ENCODE measurements around the gene THRB. TPM values are rescaled to one million over a fixed set of nuclear protein-coding genes. Genes with fewer than 3 reads are reported as not detected.

Gene THRB
- total RNA-seq, 1 experiment from 2014 or later, result 13.5 TPM

DNA sequence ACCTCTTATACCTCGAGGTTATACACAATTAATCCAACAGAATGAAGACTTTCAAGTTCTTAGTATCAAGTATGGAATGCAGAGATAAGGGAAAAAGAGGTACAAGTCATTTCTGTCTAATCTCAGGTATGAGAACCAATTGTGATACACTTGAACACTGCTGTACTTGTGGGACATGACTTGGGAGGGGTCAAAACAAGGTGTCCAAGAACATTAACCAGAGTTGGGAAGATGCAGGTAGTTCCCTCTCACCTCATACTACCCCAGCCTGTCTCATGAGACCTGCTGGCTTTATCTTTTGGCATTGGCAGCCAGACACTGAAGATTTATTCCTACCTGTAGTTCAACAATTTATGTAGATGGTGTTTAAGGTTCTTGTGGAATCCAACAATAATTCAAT, 339.9 kb downstream of the THRB start:
- Mint-ChIP-seq H3K36me3 (ENCODE audit: insufficient read depth, unreplicated experiment) (no peaks in the 10 kb centered on the region), H3K27me3 (ENCODE audit: unreplicated experiment) (no peaks in the 10 kb centered on the region), H3K27ac (ENCODE audit: unreplicated experiment) (no peak overlapping the region), H3K4me3 (ENCODE audit: low read depth, unreplicated experiment) (no peak overlapping the region), H3K4me1 (ENCODE audit: low read depth, unreplicated experiment) (peaks cover 36% of the 10 kb centered on the region), H3K9me3 (ENCODE audit: low read depth, unreplicated experiment) (no peaks in the 10 kb centered on the region)
- TF ChIP-seq, protein P1, sequence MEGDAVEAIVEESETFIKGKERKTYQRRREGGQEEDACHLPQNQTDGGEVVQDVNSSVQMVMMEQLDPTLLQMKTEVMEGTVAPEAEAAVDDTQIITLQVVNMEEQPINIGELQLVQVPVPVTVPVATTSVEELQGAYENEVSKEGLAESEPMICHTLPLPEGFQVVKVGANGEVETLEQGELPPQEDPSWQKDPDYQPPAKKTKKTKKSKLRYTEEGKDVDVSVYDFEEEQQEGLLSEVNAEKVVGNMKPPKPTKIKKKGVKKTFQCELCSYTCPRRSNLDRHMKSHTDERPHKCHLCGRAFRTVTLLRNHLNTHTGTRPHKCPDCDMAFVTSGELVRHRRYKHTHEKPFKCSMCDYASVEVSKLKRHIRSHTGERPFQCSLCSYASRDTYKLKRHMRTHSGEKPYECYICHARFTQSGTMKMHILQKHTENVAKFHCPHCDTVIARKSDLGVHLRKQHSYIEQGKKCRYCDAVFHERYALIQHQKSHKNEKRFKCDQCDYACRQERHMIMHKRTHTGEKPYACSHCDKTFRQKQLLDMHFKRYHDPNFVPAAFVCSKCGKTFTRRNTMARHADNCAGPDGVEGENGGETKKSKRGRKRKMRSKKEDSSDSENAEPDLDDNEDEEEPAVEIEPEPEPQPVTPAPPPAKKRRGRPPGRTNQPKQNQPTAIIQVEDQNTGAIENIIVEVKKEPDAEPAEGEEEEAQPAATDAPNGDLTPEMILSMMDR (IDR thresholded peaks at IDR 0.05; ENCODE audit: unreplicated experiment), result no peak
- DNase-seq, result no peak
- no TSS peak for BruUV-seq (replicated peaks)
- intact Hi-C loops (cut with micrococcal nuclease; ENCODE audit: unreplicated experiment), result no loop called here
- CTCF ChIA-PET, result no interaction called here

DNA sequence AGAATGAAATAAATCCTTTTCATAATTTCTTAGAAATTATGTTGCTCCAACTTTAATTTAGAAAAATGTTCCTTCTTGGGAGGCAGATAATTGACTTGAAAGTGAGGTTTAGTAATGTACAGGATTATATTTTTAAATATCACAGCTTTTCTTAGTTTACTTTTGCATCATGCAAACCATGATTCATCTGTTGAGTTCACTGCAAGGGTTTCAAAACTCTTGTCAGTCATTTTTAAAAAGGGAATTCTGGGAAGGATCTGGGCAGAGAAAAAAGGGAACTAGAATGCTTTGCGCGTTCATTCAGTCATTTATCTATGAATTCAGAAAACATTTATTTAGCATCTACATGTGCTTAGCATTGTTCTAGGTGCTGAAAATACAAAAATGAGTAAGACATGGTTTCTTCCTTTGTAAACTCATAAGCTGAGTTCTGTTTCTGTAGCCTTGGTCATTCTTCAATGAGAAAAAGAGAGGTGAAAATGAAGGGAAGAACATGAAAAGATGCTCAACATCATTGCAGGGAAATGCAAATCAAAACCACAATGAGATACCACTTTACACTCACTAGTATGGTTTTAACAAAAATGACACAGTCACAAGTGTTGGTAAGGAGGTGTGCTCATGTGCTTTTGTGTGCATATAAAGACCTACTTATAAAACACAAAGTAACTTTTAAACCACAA, 340.5 kb downstream of the THRB start:
- intact Hi-C loops (cut with micrococcal nuclease; ENCODE audit: unreplicated experiment), result no loop called here
- Mint-ChIP-seq H3K27ac (ENCODE audit: unreplicated experiment) (no peak overlapping the region), H3K4me1 (ENCODE audit: low read depth, unreplicated experiment) (peaks cover 36% of the 10 kb centered on the region), H3K9me3 (ENCODE audit: low read depth, unreplicated experiment) (no peaks in the 10 kb centered on the region), H3K4me3 (ENCODE audit: low read depth, unreplicated experiment) (no peak overlapping the region), H3K27me3 (ENCODE audit: unreplicated experiment) (no peaks in the 10 kb centered on the region), H3K36me3 (ENCODE audit: insufficient read depth, unreplicated experiment) (no peaks in the 10 kb centered on the region)
- no TSS peak for BruUV-seq (replicated peaks)
- CTCF ChIA-PET, result no interaction called here
- no peak for DNase-seq
- TF ChIP-seq, protein P1 (IDR thresholded peaks at IDR 0.05; ENCODE audit: unreplicated experiment), result no peak

DNA sequence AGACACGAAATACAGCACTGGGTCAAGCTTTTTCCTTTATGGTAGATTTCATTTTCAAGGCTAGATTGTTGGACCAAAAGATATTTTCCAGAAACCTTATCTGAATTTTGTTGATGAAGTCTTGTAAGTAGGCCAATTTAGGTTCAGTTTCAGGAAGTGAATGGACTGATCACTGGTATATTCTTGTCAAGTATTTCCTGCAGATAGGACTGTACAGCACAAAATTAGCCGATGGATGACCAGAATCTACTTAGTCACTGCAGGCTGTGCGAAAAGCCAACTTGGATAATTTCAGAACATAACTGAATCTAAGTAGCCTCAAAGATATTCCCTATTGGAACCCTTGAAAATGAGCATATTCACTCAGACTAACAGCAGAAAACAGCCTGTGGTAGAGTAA, 343.1 kb downstream of the THRB start:
- Mint-ChIP-seq H3K4me3 (ENCODE audit: low read depth, unreplicated experiment) (no peak overlapping the region), H3K27ac (ENCODE audit: unreplicated experiment) (no peak overlapping the region), H3K27me3 (ENCODE audit: unreplicated experiment) (no peaks in the 10 kb centered on the region), H3K9me3 (ENCODE audit: low read depth, unreplicated experiment) (no peaks in the 10 kb centered on the region), H3K36me3 (ENCODE audit: insufficient read depth, unreplicated experiment) (no peaks in the 10 kb centered on the region), H3K4me1 (ENCODE audit: low read depth, unreplicated experiment) (peaks cover 32% of the 10 kb centered on the region)
- CTCF ChIA-PET, result no interaction called here
- TF ChIP-seq, protein P1 (IDR thresholded peaks at IDR 0.05; ENCODE audit: unreplicated experiment), result no peak
- no peak for DNase-seq
- intact Hi-C loops (cut with micrococcal nuclease; ENCODE audit: unreplicated experiment), result no loop called here
- no TSS peak for BruUV-seq (replicated peaks)

DNA sequence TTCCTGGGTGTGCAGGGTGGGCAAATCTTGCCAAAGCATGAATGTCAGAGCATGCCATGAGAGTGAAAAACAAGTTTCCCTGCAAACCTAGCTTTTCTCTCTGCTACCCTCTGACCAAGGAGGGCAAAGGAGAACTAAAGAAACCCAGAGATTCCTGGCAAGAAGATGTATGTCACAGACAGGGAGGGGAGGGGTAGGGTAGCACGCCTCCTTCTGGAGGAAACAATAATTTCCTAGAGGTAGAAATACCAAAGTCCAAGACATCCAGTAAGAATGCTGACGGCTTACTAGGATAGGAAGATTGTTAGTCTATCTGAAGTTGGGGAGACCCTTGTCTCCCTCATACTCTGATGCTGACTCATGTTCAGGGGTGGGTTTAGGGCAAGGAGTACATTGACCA, 345.6 kb downstream of the THRB start:
- Mint-ChIP-seq H3K36me3 (ENCODE audit: insufficient read depth, unreplicated experiment) (no peaks in the 10 kb centered on the region), H3K27ac (ENCODE audit: unreplicated experiment) (no peak overlapping the region), H3K4me1 (ENCODE audit: low read depth, unreplicated experiment) (peaks cover 36% of the 10 kb centered on the region), H3K9me3 (ENCODE audit: low read depth, unreplicated experiment) (no peaks in the 10 kb centered on the region), H3K27me3 (ENCODE audit: unreplicated experiment) (no peaks in the 10 kb centered on the region), H3K4me3 (ENCODE audit: low read depth, unreplicated experiment) (no peak overlapping the region)
- intact Hi-C loops (cut with micrococcal nuclease; ENCODE audit: unreplicated experiment), result no loop called here
- no TSS peak for BruUV-seq (replicated peaks)
- no peak for DNase-seq
- TF ChIP-seq, protein P1 (IDR thresholded peaks at IDR 0.05; ENCODE audit: unreplicated experiment), result peak; percentile 17
- CTCF ChIA-PET, result no interaction called here

Measured in Calu3 (cell line).